PC-3 (cell line): ENCODE data around the gene CTTNBP2. TPM values are rescaled to one million over a fixed set of nuclear protein-coding genes. Genes with fewer than 3 reads are reported as not detected.

Source experiments
- ATAC-seq: fragments of 200-7000 bp; cut with Tn5 transposase; 2 replicates; pipeline ENCODE4 v1.9.1; 2020; ENCODE audit warnings: mild to moderate bottlenecking, moderate library complexity
- BruUV-seq: library from RNA; stranded (reverse); fragments of 400-500 nt; replicated peaks from 2 replicates; lab custom pipeline; 2021; lab: Mats Ljungman, UMichigan
- CTCF ChIA-PET: fragments of 300-600 bp; sonication (Branson Sonifier 250); formaldehyde crosslinking; loops from one replicate; lab custom pipeline; 2022; ENCODE audit warnings: antibody characterized with exemption; lab: Charles Lee
- POLR2A ChIA-PET: fragments of 300-600 bp; sonication (Branson Sonifier 250); formaldehyde crosslinking; loops from one replicate; lab custom pipeline; 2022; ENCODE audit warnings: antibody characterized with exemption; ENCODE audit not compliant: unreplicated experiment; lab: Charles Lee
- DNase-seq: peaks from one replicate; pipeline ENCODE4 v3.0.0-alpha.2; 2015
- H2AFZ ChIP-seq: fragments of 300-600 bp; sonication (generic); 2 replicates; pipeline ENCODE4 v1.6.0; 2016; ENCODE audit warnings: antibody characterized with exemption, low read length
- H3F3A ChIP-seq: fragments of 300-600 bp; sonication (generic); one replicate; pipeline ENCODE4 v1.6.0; 2017; ENCODE audit warnings: antibody characterized with exemption, low read length, control low read depth, mild to moderate bottlenecking; ENCODE audit not compliant: unreplicated experiment
- H3K27ac ChIP-seq: fragments of 300-600 bp; sonication (generic); 2 replicates; pipeline ENCODE4 v1.5.1; 2016; ENCODE audit warnings: mild to moderate bottlenecking, low read length
- H3K27me3 ChIP-seq: fragments of 300-600 bp; sonication (generic); 2 replicates; pipeline ENCODE4 v1.6.1; 2016; ENCODE audit warnings: low read length, mixed read lengths
- H3K36me3 ChIP-seq: fragments of 300-600 bp; sonication (generic); 2 replicates; pipeline ENCODE4 v1.6.1; 2016; ENCODE audit warnings: low read depth, mixed run types, low read length, mixed read lengths
- H3K4me1 ChIP-seq: fragments of 300-600 bp; sonication (generic); 2 replicates; pipeline ENCODE4 v1.5.1; 2016; ENCODE audit warnings: low read length; ENCODE audit not compliant: insufficient read depth
- H3K4me2 ChIP-seq: fragments of 300-600 bp; sonication (generic); 2 replicates; pipeline ENCODE4 v1.6.0; 2016; ENCODE audit warnings: low read length
- H3K4me3 ChIP-seq: fragments of 300-600 bp; sonication (generic); 2 replicates; pipeline ENCODE4 v1.5.1; 2016; ENCODE audit warnings: mild to moderate bottlenecking, low read length, mixed read lengths
- H3K79me2 ChIP-seq: fragments of 300-600 bp; sonication (generic); 2 replicates; pipeline ENCODE4 v1.6.1; 2017; ENCODE audit warnings: low read length, mixed read lengths
- H3K9ac ChIP-seq: fragments of 300-600 bp; sonication (generic); 2 replicates; pipeline ENCODE4 v1.6.0; 2016; ENCODE audit warnings: mild to moderate bottlenecking, low read length
- H3K9me2 ChIP-seq: fragments of 300-600 bp; sonication (generic); replicated peaks from 2 replicates; pipeline ENCODE4 v1.6.1; 2016; ENCODE audit warnings: mixed run types, low read length, mixed read lengths
- H3K9me3 ChIP-seq: fragments of 300-600 bp; sonication (generic); 2 replicates; pipeline ENCODE4 v1.6.1; 2016; ENCODE audit warnings: low read length, mixed read lengths
- H4K20me1 ChIP-seq: fragments of 300-600 bp; sonication (generic); 2 replicates; pipeline ENCODE4 v1.6.1; 2016; ENCODE audit warnings: low read length, mixed read lengths
- CTCF ChIP-seq: fragments of 300-600 bp; sonication (generic); conservative IDR thresholded peaks from 2 replicates; pipeline ENCODE4 v1.5.1; 2017; ENCODE audit warnings: antibody characterized with exemption, low read depth, mild to moderate bottlenecking, low read length
- EZH2 ChIP-seq: fragments of 300-600 bp; sonication (generic); IDR thresholded peaks from one replicate; pipeline ENCODE4 v1.6.1; 2017; ENCODE audit warnings: antibody characterized with exemption, mild to moderate bottlenecking, low read length; ENCODE audit not compliant: unreplicated experiment
- EZH2phosphoT487 ChIP-seq: fragments of 300-600 bp; sonication (generic); IDR thresholded peaks from 2 replicates; pipeline ENCODE4 v1.6.1; 2018; ENCODE audit warnings: mild to moderate bottlenecking, antibody characterized with exemption, low read length, borderline replicate concordance
- intact Hi-C: fragments of 100-400 bp; cut with micrococcal nuclease; formaldehyde crosslinking; loops from 2 replicates; pipeline ENCODE4 v1.9.0; 2023
- total RNA-seq: library from RNA; depleted of rRNA; stranded (reverse); fragments of >200 nt; gene quantifications from 2 replicates; pipeline ENCODE4 v1.2.3, GENCODE V29; 2014

Gene CTTNBP2
- total RNA-seq, 1 experiment from 2014 or later = 1.1 TPM

GRCh38 chr7:117912421-117912820 lies 39.2 kb upstream of the CTTNBP2 start:
- Histone ChIP-seq H3K4me3 (no peak overlapping the region), H3K27ac (no peak overlapping the region), H3K4me1 (no peaks in the 10 kb centered on the region), H3F3A (no peaks in the 10 kb centered on the region), H3K9ac (no peak overlapping the region), H3K4me2 (no peak overlapping the region), H4K20me1 (no peaks in the 10 kb centered on the region), H3K9me3 (no peaks in the 10 kb centered on the region), H3K36me3 (no peaks in the 10 kb centered on the region), H3K79me2 (no peaks in the 10 kb centered on the region), H2AFZ (no peak overlapping the region), H3K27me3 (no peaks in the 10 kb centered on the region), H3K9me2 (no peaks in the 10 kb centered on the region)
- no TSS peak for BruUV-seq
- DNase-seq = no peak
- CTCF ChIA-PET = no interaction called here
- TF ChIP-seq EZH2 (no peak), CTCF (no peak), EZH2phosphoT487 (no peak)
- intact Hi-C loops = no loop called here
- POLR2A ChIA-PET = no interaction called here
- ATAC-seq = no peak

- ChIA-PET CTCF (no interaction called here), POLR2A (no interaction called here)
- Histone ChIP-seq H3K9me3 (no peaks in the 10 kb centered on the region), H3K36me3 (no peaks in the 10 kb centered on the region), H3K4me3 (no peak overlapping the region), H4K20me1 (no peaks in the 10 kb centered on the region), H3K27ac (no peak overlapping the region), H3K4me1 (no peaks in the 10 kb centered on the region), H3K27me3 (no peaks in the 10 kb centered on the region), H3K9me2 (no peaks in the 10 kb centered on the region), H3K4me2 (no peak overlapping the region), H3F3A (no peaks in the 10 kb centered on the region), H3K79me2 (no peaks in the 10 kb centered on the region), H3K9ac (no peak overlapping the region), H2AFZ (no peak overlapping the region)
- intact Hi-C loops = no loop called here
- TF ChIP-seq EZH2 (no peak), EZH2phosphoT487 (no peak), CTCF (no peak)
- no peak for ATAC-seq
- DNase-seq = no peak
- BruUV-seq = no TSS peak
Observed at GRCh38 chr7:117908031-117908795, 35.0 kb upstream of the CTTNBP2 start.

- intact Hi-C loops = no loop called here
Observed at GRCh38 chr7:117907049-117907640, 33.9 kb upstream of the CTTNBP2 start.

More at GRCh38 chr7:117907049-117907640, 33.9 kb upstream of the CTTNBP2 start:
- POLR2A ChIA-PET = no interaction called here
- DNase-seq (no peak), ATAC-seq (no peak)
- Histone ChIP-seq H3K9me2 (no peaks in the 10 kb centered on the region), H3K27me3 (no peaks in the 10 kb centered on the region), H3K4me2 (no peak overlapping the region), H3K79me2 (no peaks in the 10 kb centered on the region), H3K27ac (no peak overlapping the region), H3F3A (no peaks in the 10 kb centered on the region), H3K36me3 (no peaks in the 10 kb centered on the region), H4K20me1 (no peaks in the 10 kb centered on the region), H3K4me3 (no peak overlapping the region), H3K9ac (no peak overlapping the region), H2AFZ (no peak overlapping the region), H3K9me3 (no peaks in the 10 kb centered on the region), H3K4me1 (no peaks in the 10 kb centered on the region)
- TF ChIP-seq EZH2phosphoT487 (no peak), EZH2 (no peak), CTCF (no peak)
- BruUV-seq = no TSS peak
- CTCF ChIA-PET = no interaction called here
